Forelimb muscle (tissue), 1 donor: ENCODE measurements around the gene AFTPH. TPM values are rescaled to one million over a fixed set of nuclear protein-coding genes. Genes with fewer than 3 reads are reported as not detected.

Source experiments
- DNase-seq: peaks from one replicate; pipeline ENCODE4 v3.0.0-alpha.2; 2013; ENCODE audit warnings: low read depth
- polyA plus RNA-seq: library from polyadenylated mRNA; unstranded; fragments of 120-200 nt; gene quantifications from one replicate; pipeline ENCODE4 v1.2.1, GENCODE V29; 2013; ENCODE audit not compliant: insufficient read length

The AFTPH gene
- polyA plus RNA-seq, 1 donor: 17.5 TPM

DNA sequence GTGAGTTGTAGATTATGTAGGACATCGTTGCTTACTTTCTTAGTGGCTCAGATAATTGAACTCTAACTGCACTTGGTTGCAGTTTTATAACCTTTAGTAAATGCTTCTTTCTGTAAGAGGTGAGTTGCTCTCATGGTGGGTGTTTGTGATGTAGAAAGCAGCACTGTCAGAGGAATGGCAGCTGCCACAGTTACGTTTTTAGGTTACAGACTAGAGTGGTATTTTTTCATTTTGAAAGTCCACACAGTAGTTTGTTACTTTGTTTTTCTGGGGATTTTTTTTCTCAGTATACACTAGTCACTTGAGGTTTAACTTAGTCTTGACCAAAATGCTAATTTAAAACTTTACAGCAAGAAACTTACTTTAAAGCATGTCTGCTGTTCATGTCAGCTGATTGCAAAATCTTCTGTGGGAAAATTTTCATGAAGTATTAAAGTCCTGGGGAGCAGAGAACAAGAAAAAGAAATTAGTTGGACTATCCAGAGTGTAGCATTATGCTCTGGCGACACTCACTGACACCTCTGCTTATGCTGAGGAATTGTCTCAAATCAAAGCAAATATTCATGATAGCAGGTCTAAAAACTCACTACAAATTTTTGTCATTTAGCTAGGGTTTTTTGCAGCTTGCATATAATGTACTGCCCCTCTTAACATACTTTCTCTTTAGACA lies 14.8 kb downstream of the AFTPH start:
- DNase-seq: no peak

DNA sequence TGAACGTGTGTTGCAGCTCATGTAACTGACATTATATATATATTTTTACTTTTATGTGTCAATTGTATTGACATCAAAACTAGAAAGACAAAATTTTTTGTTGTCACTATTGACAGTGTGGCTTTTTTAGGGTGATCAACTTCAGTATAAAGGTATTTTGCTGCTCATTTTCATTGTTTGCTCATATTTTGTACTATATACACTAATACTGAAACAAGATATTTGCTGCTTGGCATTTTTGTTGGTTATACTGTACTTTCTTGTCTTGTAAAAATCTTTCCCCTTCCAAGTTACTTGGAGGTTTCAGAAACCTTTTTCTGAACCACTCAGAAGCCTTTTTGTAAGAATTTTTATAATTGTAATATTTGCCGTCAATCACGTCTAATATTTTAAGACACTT lies 16.5 kb downstream of the AFTPH start:
- DNase-seq: no peak

DNA sequence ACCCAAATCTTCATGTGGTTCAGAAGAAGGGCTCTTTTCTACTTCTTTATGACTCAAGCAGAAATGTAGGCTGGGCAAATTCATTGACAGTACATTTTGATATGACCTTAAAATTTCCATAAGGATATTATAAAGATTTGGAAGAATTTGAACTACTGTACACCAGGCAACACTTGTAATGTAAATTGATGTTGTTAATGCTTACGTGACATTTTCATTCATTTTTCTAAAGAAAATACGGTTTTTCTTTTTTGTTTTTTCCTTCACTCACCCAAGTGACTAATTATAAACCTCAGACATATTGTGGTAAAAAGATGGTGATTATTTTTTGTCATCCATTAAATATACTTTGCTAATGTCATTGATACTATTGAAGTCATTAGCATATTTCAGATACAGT lies 17.4 kb downstream of the AFTPH start:
- no peak for DNase-seq

DNA sequence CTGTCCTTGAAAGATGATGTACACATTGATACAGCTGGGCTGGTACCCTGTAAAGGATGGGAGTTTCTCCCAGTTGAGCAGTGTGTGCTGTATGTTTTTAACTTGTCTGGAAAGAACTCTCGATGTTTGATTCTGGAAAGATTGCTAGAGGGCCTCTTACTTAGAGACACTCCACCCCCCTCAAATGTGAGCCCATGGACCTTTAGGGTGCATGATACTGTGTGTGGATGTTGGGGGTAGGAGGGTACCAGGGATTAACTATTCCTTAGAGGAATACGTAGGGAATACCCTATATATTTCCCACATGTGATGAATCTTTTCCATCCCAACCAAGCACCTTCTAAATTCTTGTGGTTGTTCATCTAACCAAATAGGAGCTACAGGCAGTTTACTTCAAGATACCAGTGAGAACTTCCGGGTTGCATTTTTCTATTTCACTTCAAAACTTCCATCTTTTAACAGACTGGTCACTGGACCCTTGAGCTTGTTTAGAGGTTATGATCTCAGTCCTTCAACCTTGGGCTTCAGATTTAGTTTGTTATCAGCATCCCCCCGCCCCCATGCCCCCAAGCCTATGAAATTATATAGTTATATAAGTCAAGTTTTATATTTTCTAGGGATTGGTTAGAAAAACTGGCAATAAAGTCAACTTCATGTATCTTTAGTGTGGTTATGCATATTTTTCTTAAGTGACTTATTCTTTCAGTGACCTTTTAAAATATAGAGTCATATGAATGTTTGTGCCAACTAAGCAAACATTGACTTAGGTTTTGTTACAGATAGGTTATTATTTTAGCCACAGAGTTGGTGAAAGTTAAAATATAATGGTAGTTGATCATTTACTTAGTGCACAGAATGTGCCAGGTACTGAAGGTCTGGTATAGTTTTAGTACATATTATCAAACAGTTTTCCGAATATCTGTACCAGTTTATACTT lies 18.2 kb downstream of the AFTPH start:
- no peak for DNase-seq

DNA sequence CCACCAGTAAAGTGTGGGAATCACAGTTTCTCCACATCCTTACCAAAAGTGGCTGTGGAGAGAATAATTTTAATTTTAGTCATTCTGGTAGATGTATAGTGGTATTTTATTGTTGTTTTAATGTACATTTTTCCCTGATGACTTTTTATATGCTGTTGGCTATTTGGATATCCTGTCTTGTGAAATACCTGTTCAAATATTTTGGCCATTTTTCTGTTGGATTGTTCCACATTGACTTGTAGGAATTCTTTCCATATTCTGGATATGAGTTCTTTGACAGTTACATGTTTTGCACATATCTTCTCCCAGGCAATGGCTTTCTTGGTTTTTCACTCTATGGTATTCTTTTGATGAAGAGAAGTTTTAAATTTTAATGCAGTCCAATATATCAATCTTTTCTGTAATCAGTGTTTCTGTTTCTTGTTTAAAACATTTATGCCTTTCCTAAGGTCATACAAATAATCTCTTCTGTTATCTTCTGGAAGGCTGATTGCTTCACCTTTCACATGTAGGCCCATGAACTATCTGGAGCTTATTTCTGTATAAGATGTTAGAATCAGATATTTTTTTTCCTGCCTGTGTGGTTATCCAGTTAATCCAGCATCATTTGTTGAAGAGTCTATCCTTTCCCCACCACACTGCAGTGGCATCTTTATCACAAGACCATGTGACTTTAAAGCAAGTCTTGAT lies 19.0 kb downstream of the AFTPH start:
- no peak for DNase-seq

DNA sequence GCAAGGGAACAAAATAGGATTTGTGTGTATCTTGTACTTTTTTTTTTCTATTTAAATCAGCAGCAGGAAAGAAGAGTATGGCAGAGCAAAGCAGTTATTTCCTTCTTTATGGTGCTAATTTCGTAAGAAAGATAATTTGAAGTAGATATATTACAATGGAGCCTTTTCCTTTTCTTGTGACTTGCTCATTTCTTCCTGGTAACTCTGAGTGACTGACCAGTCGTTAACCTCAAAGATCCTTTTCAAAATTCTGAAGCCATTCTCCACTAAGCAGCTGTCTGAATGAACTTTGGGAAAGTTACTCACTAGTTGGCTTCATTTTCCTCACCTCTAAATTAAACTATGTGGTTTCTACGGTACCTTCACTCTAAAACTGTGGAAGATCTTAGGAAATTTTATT lies 24.6 kb downstream of the AFTPH start:
- DNase-seq: no peak

DNA sequence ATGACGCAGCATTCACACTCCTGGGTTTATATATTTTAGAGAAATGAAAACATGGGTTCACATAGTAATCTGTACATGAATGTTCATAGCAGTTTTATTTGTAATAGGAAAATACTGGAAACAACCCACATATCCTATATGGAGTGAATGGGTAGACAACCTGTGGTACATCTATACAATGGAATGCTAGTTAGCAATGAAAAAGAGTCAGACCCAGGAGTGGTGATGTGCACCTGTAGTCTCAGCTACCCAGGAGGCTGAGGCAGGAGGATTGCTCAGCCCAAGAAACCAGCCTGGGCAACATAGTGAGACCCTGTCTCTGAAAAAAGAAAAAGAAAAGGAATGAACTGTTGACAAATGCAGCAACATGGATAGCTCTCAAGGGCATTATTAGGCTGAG lies 25.9 kb downstream of the AFTPH start:
- DNase-seq: no peak

DNA sequence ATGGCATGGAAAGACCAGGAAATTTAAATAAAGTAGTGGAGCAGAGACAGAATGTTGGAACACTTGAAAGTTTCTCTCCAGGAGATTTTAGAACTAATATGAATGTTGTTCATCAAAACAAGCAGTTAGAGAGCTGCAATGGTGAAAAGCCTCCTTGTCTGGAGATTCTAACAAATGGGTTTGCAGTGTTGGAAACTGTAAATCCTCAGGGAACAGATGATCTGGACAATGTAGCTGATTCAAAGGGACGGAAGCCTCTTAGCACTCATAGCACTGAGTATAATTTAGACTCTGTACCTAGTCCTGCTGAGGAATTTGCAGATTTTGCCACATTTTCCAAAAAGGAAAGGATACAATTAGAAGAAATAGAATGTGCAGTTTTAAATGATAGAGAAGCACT lies 27.7 kb downstream of the AFTPH start:
- no peak for DNase-seq

DNA sequence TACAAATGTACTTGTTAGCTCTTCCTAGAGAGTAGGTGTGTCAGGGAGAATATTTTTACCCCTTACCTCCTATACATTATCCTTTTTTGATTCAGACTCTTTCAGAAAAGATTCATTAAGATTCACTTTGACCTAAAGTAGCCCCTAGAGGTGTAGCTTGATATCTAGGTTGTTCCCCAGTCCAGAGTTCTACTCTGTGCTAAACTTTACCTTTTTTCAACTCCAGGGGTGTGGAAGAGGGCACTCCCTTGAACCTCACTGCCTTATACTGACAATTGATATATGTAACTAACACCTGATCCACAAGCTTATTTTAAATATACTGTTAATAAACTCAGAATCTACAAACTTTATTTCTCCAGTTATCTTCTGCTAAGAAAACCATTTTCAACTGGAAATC lies 30.0 kb downstream of the AFTPH start:
- no peak for DNase-seq

DNA sequence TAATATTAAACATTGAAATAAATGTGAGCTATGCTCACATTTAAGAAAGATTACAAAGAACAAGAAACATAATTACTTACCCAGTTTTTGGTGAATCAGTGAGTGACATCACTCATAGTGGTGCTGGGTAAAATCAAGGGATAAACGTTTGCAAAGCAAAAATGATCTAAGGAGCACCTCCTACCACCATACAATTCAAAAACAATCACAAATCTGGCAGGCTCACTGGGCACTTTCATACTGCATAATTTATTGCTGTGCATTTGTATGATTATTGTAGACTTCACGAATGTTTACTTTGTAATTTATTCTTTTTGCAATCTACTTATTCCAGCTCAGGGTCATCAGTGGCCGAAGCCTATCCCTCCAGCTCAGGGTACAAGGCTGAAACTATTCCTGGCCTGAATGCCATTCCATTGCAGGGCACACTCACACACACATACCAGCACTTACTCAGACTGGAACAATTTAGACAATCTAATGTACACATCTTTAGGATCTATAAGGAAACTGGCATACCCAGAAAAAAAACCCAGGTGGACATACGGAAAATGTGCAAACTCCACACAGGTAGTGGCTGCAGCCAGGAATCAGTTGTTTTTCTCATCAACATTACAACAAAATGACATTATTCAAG lies 34.4 kb downstream of the AFTPH start:
- DNase-seq: no peak

DNA sequence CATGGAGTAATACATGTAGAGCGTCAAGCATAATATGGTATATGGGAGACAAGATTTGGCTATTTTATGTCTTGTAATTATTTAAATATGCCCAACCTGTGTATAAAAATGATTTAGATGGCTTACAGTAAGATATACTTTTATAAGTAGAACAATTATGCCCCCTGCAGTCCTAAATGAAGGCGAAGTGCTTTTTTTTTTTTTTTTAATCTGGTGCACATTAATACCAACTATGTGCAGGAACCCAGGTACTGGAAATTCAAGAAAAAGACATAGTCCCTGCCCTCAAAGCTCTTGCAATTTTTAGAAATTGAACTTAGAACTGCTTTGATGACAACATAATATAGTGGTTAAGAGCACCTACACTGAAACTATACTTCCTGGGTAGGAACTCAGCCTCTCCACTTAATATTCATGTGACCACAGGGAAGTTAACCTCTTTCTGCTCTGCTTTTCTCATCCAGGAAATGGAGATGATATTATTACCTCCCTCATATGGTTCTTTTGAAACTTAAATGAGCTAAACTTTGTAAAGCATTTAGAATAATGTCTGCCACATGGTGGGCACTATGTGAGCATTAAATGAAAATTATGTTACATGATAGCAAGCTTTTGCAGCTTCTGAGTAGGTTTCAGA lies 38.1 kb downstream of the AFTPH start:
- peak; percentile 2 for DNase-seq

DNA sequence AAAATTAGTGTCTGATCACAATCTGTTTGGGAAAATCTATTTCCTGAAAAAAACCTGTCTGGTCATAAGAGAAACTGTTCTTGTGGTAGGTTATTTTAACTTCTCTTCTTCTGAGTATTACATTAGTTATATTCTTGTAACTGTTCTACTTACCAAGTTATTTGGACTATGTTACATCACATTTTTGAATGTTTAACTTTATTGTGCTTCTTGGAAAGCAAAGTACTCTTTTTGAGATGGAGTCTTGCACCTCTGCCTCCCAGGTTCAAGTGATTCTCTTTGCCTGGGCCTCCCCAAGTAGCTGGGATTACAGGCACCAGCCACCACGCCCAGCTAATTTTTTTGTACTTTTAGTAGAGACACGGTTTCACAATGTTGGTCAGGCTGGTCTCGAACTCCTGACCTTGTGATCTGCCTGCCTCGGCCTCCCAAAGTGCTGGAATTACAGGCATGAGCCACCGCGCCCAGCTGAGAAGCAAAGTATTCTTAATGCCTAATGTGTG lies 39.4 kb downstream of the AFTPH start:
- no peak for DNase-seq

DNA sequence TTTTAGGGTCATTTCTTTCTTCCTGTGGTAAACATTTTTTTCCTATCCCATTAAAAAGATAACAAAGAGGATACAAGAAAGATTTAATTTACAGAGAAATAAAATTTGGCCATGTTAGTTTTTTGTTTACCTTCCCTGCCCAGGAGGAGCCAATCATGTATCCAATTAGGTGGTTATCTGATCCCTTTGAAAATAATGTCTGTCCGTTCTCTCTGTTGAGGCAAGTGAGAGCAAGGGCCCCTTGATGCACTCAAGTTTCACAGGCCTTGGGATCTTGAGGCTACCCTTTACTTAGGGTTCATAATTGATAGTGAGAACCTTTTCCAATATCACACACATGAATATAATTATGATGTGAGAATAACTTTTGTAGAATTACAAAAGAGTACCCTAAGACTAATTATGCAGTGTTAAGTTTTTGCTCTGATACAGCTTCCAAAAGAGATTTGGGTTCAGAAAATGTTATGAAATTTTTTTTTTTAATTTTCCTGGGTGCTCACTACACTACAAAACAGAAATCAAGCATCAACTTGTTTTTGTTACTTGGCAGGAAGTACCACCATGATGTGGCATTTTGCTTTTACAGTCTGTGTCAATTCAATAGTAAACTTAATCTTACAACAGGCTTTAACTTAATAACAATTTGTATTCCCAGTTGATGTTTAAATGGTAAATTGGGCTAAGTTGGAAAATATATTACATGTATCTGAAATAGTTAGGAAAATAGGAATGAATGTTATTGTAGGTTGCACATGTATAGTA lies 42.0 kb downstream of the AFTPH start:
- no peak for DNase-seq

DNA sequence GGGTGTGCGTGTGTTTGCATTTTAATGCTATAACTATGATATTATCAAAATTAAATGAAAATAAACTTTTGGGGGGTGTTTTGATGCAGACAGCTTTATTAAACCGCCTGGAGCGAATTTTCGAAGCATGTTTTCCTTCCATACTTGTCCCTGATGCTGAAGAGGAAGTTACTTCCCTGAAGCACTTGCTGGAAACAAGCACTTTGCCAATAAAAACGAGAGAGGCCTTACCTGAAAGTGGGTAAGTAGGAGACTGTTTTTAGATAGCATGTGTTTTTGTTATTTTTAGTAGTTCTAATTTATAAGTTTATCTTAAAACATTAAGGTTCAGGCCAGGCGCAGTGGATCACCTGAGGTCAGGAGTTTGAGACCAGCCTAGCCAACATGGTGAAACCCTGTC lies 43.3 kb downstream of the AFTPH start:
- no peak for DNase-seq

DNA sequence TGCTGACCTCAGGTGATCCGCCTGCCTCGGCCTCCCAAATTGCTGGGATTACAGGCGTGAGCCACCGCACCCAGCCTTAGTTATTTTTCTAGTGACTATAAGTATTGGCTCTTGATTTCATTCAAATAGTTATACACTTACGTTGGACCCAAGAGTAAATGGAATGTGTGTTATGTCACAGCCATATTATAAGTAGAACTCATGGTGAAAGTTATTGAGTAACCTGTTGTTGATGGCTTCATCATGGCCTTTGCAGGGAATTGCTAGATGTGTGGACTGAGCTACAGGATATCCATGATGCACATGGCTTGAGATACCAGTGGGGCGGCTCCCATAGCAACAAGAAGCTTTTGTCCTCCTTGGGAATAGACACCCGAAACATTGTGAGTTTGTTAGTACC lies 44.7 kb downstream of the AFTPH start:
- DNase-seq: no peak

DNA sequence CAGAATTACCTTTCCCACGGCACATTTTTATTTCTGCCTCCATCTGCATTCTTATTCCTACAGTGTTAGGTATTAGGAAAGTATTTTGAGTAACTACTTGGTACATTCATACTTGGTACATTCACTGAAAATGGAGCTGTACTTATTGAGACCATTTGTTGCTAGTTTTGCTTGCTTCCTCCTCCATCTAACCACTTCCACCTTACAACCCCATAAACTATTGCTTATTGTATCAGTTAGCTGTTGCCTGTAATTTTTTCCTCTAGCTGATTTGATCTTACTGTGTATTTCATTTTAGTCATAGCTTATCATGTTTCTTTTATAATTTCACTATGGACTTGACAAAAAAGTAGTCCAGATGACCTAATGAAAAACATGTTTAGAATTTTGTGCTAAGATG lies 50.7 kb downstream of the AFTPH start:
- no peak for DNase-seq

DNA sequence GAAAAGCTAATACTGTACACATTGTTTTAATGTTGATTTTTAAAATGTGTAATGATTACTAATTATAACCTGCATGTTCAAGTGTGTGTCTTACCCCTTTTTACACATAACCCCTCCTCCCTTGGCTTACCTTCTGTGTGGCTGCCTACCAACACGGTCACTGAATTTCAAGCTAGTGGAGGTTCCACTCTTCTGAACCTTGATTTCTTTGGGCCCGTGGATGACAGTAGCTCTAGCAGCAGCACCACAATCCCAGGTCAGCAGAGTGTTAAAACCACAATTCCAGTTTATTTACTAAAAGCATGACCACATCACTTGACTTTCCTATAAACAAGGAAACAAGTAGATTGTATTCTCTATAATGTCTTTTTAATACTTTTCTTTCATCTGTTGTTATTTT lies 56.9 kb downstream of the AFTPH start:
- DNase-seq: no peak

DNA sequence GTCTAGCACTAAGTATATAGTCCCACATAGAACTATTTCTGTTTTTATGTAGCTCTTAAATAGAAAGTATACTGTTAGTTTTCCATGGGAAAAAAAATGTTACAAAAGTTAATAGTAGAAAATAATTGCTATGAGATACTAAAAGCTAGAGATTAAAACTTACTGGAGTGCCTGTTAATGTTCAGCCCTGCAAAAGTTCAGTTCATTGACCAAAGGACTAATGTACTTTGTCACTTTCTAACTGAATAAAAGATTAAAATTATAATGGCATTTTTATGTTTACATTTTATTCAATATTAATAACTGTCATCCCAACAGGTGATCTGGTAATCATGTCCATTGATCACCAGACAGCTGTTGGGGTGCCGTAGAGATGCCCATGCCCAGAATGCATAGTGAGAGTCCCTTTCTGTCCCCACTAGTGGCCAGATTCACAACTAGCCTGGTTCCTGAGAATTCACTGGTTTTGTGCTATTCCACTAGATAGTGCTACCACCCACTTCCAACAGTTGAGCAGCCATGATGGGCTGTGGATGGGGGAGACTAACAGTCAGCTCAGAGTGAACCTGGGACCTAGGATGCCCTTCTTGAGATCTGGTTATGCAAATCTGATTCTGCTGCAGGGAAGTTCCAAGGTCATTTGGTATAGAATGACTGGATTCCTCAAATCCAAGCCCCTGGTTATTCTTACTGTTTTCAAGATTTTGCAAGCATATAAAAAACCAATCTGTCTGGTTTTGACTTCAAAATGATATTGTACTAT lies 57.8 kb downstream of the AFTPH start:
- no peak for DNase-seq

DNA sequence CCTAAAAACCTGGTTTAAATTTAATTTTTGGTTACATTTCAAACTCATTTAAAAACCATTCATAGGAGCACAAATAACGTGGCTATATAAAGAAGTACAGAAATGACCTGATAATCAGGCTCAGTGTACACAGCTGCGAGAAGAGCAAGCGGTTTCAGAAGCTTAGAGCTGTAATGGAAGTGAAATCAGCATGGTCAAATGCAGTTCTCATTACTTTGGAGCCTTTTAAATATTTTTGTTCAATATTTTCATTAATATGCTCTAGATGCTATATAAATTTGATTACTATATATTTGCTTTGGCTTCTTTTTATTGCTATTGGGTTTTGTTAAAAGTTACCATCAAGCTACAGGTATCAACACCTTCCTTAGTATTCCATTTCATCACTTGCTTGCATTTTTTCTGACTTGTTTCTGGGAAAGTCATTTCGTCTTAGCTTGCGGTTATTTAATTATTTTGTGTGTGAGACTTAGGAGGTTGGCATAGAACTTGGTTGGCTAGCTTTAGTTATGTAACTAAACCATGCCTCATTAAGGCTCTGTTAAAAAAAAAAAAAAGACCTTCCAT lies 58.7 kb downstream of the AFTPH start:
- DNase-seq: no peak

DNA sequence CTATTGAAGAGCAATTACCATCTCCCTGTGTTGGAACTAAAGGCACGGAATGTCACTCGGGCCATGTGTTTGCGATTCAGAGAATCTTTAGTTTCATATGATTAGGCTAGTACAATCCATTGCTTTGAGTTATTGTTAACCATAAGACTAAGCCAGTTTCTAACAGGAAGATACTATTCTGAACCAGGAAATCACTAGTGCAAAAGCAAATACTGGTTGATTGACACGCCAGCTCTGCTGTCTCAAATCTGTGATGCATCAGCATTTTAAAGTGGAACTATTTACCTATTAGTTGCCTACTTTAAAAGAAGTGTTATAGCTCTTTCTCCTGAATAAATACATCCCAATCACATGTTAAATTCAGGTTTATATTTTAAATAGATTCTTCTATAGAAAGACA lies 61.9 kb downstream of the AFTPH start:
- DNase-seq: no peak
